H9 (cell line): Measurements from ENCODE around the gene CCND3. TPM values are rescaled to one million over a fixed set of nuclear protein-coding genes. Genes with fewer than 3 reads are reported as not detected.

ENCODE experiments used
- DNase-seq: peaks from one replicate; pipeline ENCODE4 v3.0.0-alpha.2; 2017
- H2AFZ ChIP-seq: one replicate; pipeline ENCODE4 v1.6.1; 2013; ENCODE audit warnings: mild to moderate bottlenecking, low read length, control low read depth, moderate library complexity
- H2AK5ac ChIP-seq: 2 replicates; pipeline ENCODE4 v1.6.1; 2013; ENCODE audit warnings: low read length, control low read depth, mixed read lengths; ENCODE audit not compliant: insufficient read length
- H2BK120ac ChIP-seq: one replicate; pipeline ENCODE4 v1.6.1; 2013; ENCODE audit warnings: low read depth, mild to moderate bottlenecking, low read length, control low read depth, inconsistent platforms; ENCODE audit not compliant: poor library complexity, severe bottlenecking
- H2BK12ac ChIP-seq: 2 replicates; pipeline ENCODE4 v1.6.1; 2013; ENCODE audit warnings: low read length, control low read depth, mixed read lengths, low read depth; ENCODE audit not compliant: insufficient read length
- H2BK15ac ChIP-seq: 2 replicates; pipeline ENCODE4 v1.6.1; 2013; ENCODE audit warnings: low read depth, low read length, control low read depth
- H2BK20ac ChIP-seq: one replicate; pipeline ENCODE4 v1.6.1; 2013; ENCODE audit warnings: low read depth, mild to moderate bottlenecking, low read length, control low read depth, inconsistent platforms; ENCODE audit not compliant: poor library complexity, severe bottlenecking
- H2BK5ac ChIP-seq: 2 replicates; pipeline ENCODE4 v1.6.1; 2013; ENCODE audit warnings: low read length, control low read depth, mixed read lengths; ENCODE audit not compliant: insufficient read length
- H3K14ac ChIP-seq: 2 replicates; pipeline ENCODE4 v1.6.1; 2013; ENCODE audit warnings: low read length, control low read depth; ENCODE audit not compliant: insufficient read depth
- H3K18ac ChIP-seq: 2 replicates; pipeline ENCODE4 v1.6.1; 2013; ENCODE audit warnings: low read depth, mild to moderate bottlenecking, mixed read lengths, low read length, control low read depth; ENCODE audit not compliant: insufficient read length
- H3K23ac ChIP-seq: 2 replicates; pipeline ENCODE4 v1.6.1; 2013; ENCODE audit warnings: low read length, control low read depth, mixed read lengths, low read depth; ENCODE audit not compliant: insufficient read length
- H3K23me2 ChIP-seq: 2 replicates; pipeline ENCODE4 v1.6.1; 2013; ENCODE audit warnings: low read depth, mild to moderate bottlenecking, mixed read lengths, low read length, control low read depth; ENCODE audit not compliant: insufficient read length, poor library complexity, severe bottlenecking
- H3K27ac ChIP-seq: 2 replicates; pipeline ENCODE4 v1.5.1; 2013; ENCODE audit warnings: low read length, control low read depth, mixed read lengths, low read depth; ENCODE audit not compliant: insufficient read length
- H3K27me3 ChIP-seq: 2 replicates; pipeline ENCODE4 v1.6.1; 2013; ENCODE audit warnings: low read length, control low read depth, inconsistent platforms; ENCODE audit not compliant: insufficient read depth
- H3K4ac ChIP-seq: 2 replicates; pipeline ENCODE4 v1.6.1; 2013; ENCODE audit warnings: low read depth, mild to moderate bottlenecking, control low read depth, inconsistent platforms, low read length, moderate library complexity
- H3K4me1 ChIP-seq: 2 replicates; pipeline ENCODE4 v1.6.1; 2013; ENCODE audit warnings: low read length, control low read depth, inconsistent platforms; ENCODE audit not compliant: insufficient read depth
- H3K4me2 ChIP-seq: 2 replicates; pipeline ENCODE4 v1.6.1; 2013; ENCODE audit warnings: low read length, control low read depth, mixed read lengths; ENCODE audit not compliant: insufficient read length, insufficient read depth
- H3K56ac ChIP-seq: 2 replicates; pipeline ENCODE4 v1.6.1; 2013; ENCODE audit warnings: low read depth, mild to moderate bottlenecking, mixed read lengths, low read length, control low read depth; ENCODE audit not compliant: insufficient read length
- H3K79me1 ChIP-seq: 2 replicates; pipeline ENCODE4 v1.6.1; 2013; ENCODE audit warnings: low read depth, mild to moderate bottlenecking, moderate library complexity, low read length, control low read depth, inconsistent platforms; ENCODE audit not compliant: insufficient read depth, poor library complexity, severe bottlenecking
- H3K79me2 ChIP-seq: 2 replicates; pipeline ENCODE4 v1.6.1; 2013; ENCODE audit warnings: low read length, control low read depth, inconsistent platforms; ENCODE audit not compliant: insufficient read depth
- H3K9ac ChIP-seq: 2 replicates; pipeline ENCODE4 v1.6.1; 2013; ENCODE audit warnings: low read length, control low read depth, mixed read lengths; ENCODE audit not compliant: insufficient read length; ENCODE audit errors: extremely low read depth
- H3K9me3 ChIP-seq: one replicate; pipeline ENCODE4 v1.6.1; 2013; ENCODE audit warnings: low read depth, low read length, inconsistent platforms; ENCODE audit not compliant: control insufficient read depth
- H3T11ph ChIP-seq: one replicate; pipeline ENCODE4 v1.6.1; 2013; ENCODE audit warnings: mild to moderate bottlenecking, low read length, control low read depth, inconsistent platforms
- H4K20me1 ChIP-seq: one replicate; pipeline ENCODE4 v1.6.1; 2013; ENCODE audit not compliant: control insufficient read depth, insufficient read length, insufficient read depth
- H4K5ac ChIP-seq: 2 replicates; pipeline ENCODE4 v1.6.1; 2013; ENCODE audit warnings: low read depth, mild to moderate bottlenecking, mixed read lengths, low read length, control low read depth; ENCODE audit not compliant: insufficient read length
- H4K8ac ChIP-seq: replicated peaks from 2 replicates; pipeline ENCODE4 v1.6.1; 2013; ENCODE audit warnings: low read length, control low read depth, mixed read lengths, low read depth; ENCODE audit not compliant: insufficient read length
- H4K91ac ChIP-seq: 2 replicates; pipeline ENCODE4 v1.6.1; 2013; ENCODE audit warnings: low read depth, mild to moderate bottlenecking, moderate library complexity, mixed read lengths, low read length, control low read depth; ENCODE audit not compliant: insufficient read length
- H3K27ac Mint-ChIP-seq, 3 experiments: 2 replicates in 2 of 3; 3 replicates in 1 of 3; pipeline ENCODE4 v1.8.0; 2020 to 2021; ENCODE audit warnings: mixed read lengths in 3 of 3, mild to moderate bottlenecking in 1 of 3, moderate library complexity in 1 of 3
- H3K27me3 Mint-ChIP-seq: 2 replicates; pipeline ENCODE4 v1.8.0; 2021; ENCODE audit warnings: low read depth, mild to moderate bottlenecking, moderate library complexity, mixed read lengths
- H3K36me3 Mint-ChIP-seq, 3 experiments: 2 replicates in 2 of 3; 3 replicates in 1 of 3; pipeline ENCODE4 v1.8.0; 2020 to 2021; ENCODE audit warnings: low read depth in 3 of 3, mixed read lengths in 3 of 3; ENCODE audit not compliant: insufficient read depth in 1 of 3
- H3K4me1 Mint-ChIP-seq, 2 experiments: 2 replicates each; pipeline ENCODE4 v1.8.0; 2020; ENCODE audit warnings: mixed read lengths in 2 of 2
- H3K4me3 Mint-ChIP-seq, 2 experiments: 2 replicates in 1 of 2; 3 replicates in 1 of 2; pipeline ENCODE4 v1.8.0; 2020 to 2021; ENCODE audit warnings: mild to moderate bottlenecking in 2 of 2, mixed read lengths in 2 of 2, moderate library complexity in 1 of 2
- H3K9me3 Mint-ChIP-seq, 2 experiments: 2 replicates in 1 of 2; 3 replicates in 1 of 2; pipeline ENCODE4 v1.8.0; 2020; ENCODE audit warnings: mild to moderate bottlenecking in 2 of 2, mixed read lengths in 2 of 2, moderate library complexity in 1 of 2
- CTCF ChIP-seq: fragments of 200-600 bp; sonication (generic); conservative IDR thresholded peaks from 3 replicates; pipeline ENCODE4 v1.8.0; 2021; ENCODE audit warnings: antibody characterized with exemption, mild to moderate bottlenecking
- WGBS: extraction: QIAGEN DNeasy Blood & Tissue Kit; methylation state at CpG from one replicate; pipeline ENCODE4 v1.1.7; 2013; ENCODE audit warnings: missing lambda C conversion rate, low lambda C conversion rate, mixed read lengths; ENCODE audit not compliant: insufficient read length; ENCODE audit errors: extremely low coverage; 5-methylcytosine and 5-hydroxymethylcytosine counted together
- total RNA-seq: library from RNA; stranded (reverse); gene quantifications from 2 replicates; pipeline ENCODE4 v1.2.1, GENCODE V29; 2021

CCND3 gene
- total RNA-seq, 1 experiment from 2014 or later: 24.2 TPM

- Mint-ChIP-seq H3K9me3 (no peaks in the 10 kb centered on the region; a peak in 1 of 5 replicates), H3K27me3 (no peaks in the 10 kb centered on the region), H3K4me1 (peaks cover 21 to 31% of the 10 kb centered on the region in 2 experiments), H3K27ac (peak overlapping the region; percentile 100; a peak in 6 of 7 replicates), H3K4me3 (peak overlapping the region; percentile 97 to 100), H3K36me3 (peaks cover 23 to 42% (median 32%) of the 10 kb centered on the region in 3 experiments; a peak in 6 of 7 replicates)
- no peak overlapping the region for H3K18ac ChIP-seq
- H2AFZ ChIP-seq: no peak overlapping the region
- no peak overlapping the region for H2BK20ac ChIP-seq
- H2BK15ac ChIP-seq: no peak overlapping the region
- H3K56ac ChIP-seq: no peak overlapping the region
- no peak overlapping the region for H4K8ac ChIP-seq
- no peak overlapping the region for H3K23ac ChIP-seq
- H3K14ac ChIP-seq: peak overlapping the region; percentile 59; the same call in 1 of the 2 replicates
- no peaks in the 10 kb centered on the region for H3K27me3 ChIP-seq
- no peak overlapping the region for H2BK5ac ChIP-seq
- H3K27ac ChIP-seq: no peak overlapping the region
- peaks cover 10% of the 10 kb centered on the region for H3K79me1 ChIP-seq
- H3K4me1 ChIP-seq: no peaks in the 10 kb centered on the region
- H3K4me2 ChIP-seq: peak overlapping the region; percentile 90
- no peak overlapping the region for H4K5ac ChIP-seq
- H2BK120ac ChIP-seq: no peak overlapping the region
- H3K4ac ChIP-seq: no peak overlapping the region
- no peak overlapping the region for H3T11ph ChIP-seq
- peak overlapping the region; percentile 97 for H3K9ac ChIP-seq
- no peak overlapping the region for H2BK12ac ChIP-seq
- no CpG with 5 or more reads among the region's 7 CpGs for WGBS
- peaks cover 38% of the 10 kb centered on the region; the same call in 1 of the 2 replicates for H3K79me2 ChIP-seq
- H4K91ac ChIP-seq: no peak overlapping the region
- peaks cover 11% of the 10 kb centered on the region for H3K23me2 ChIP-seq
- no peak for TF ChIP-seq CTCF
- no peaks in the 10 kb centered on the region for H3K9me3 ChIP-seq
- H4K20me1 ChIP-seq: no peaks in the 10 kb centered on the region
- DNase-seq: no peak
- no peak overlapping the region for H2AK5ac ChIP-seq
Observed at GRCh38 chr6:41922154-41922553, 19.5 kb downstream of the CCND3 start.
